Keratinocyte (primary cell): Measurements from ENCODE around the gene MPC1.

Experiments
- CTCF ChIP-seq, 3 experiments: IDR thresholded peaks in 1 of 3; conservative IDR thresholded peaks in 1 of 3; optimal IDR thresholded peaks in 1 of 3; 2 replicates in 2 of 3; 3 replicates in 1 of 3; pipeline versions ENCODE3 to v1.5.1; 2011; ENCODE audit warnings: low read length in 3 of 3, mild to moderate bottlenecking in 3 of 3, moderate library complexity in 2 of 3, control low read depth in 1 of 3, inconsistent platforms in 1 of 3; ENCODE audit not compliant: insufficient read depth in 2 of 3; ENCODE audit errors: extremely low read depth in 1 of 3
- EZH2 ChIP-seq: IDR thresholded peaks from one replicate; pipeline ENCODE4 v1.6.1; 2012; ENCODE audit warnings: inconsistent platforms, mild to moderate bottlenecking, low read length, moderate library complexity

DNA sequence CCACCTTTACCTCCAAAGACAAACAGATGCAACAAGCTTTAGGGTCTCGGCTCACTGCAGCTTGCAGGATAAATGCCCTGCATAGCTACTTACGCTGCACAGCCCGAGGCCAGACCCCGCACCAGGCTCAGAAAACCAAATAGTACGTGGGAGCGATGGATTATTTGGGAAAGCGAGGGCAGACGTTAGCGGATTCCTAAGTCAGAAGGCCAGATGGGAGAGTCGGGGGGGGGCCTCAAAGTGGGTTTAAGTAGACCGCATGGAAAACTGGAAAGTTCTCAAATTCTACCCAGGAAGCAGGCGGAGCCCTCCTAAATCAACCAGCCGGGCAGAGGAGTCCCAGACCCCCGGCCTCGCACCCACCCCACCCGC is 40.8 kb downstream of the MPC1 start:
- TF ChIP-seq CTCF (optimal IDR thresholded peaks at IDR 0.05 in 1 of 3, IDR thresholded peaks at IDR 0.05 in 1 of 3, conservative IDR thresholded peaks at IDR 0.05 in 1 of 3; ENCODE audit: extremely low read depth in 1 of 3, insufficient read depth in 2 of 3, low read length in 3 of 3) (no peak), EZH2 (no peak)
